Islet precursor cell (in vitro differentiated cells): ENCODE results near the gene ZRANB2.
A peak's percentile ranks its signal among the peaks of the same experiment; 100 is the strongest.

Experiments used
- DNase-seq: peaks from one replicate; pipeline ENCODE4 v3.0.0-alpha.2; 2018

ZRANB2 gene

DNA sequence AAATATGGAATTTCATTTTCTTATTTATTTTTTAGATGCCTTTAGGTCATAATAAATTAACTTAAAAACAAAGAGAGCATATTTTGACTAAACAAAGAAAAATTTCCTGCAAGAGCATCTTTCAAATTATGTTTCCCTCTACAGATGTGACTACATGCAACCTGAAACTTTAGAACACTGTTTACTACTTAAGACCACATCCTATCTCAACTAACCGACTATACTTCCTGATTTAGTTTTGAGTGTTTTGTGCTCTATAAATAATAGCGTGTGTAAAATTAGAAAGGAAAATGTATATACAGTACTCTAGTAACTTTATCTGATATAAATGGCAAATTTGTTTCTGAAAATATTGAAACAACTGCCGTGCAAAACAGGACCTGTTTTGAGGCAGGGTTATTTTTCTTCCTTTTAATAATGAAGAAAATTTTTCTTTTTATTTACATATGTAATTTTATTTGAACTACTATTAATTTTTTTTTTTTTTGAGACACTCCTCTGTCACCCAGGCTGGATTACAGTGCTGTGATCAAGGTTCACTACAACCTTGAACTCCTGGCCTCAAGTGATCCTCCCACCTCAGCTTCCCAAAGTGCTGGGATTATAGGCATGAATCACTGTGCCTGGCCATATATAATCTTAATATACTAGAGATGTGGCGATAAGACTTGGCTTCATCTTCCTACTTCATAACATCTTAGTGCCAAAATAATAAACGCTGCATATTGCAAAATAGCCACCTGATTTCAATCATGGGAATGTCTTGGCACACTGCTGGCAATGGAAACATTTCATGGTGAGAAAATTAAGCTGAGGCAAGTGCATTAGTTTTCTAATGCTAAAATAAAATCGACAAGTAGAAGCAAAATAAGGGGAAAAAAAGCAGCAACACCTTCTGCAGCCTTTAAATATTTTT is 12.3 kb downstream of the ZRANB2 start:
- DNase-seq: no peak

DNA sequence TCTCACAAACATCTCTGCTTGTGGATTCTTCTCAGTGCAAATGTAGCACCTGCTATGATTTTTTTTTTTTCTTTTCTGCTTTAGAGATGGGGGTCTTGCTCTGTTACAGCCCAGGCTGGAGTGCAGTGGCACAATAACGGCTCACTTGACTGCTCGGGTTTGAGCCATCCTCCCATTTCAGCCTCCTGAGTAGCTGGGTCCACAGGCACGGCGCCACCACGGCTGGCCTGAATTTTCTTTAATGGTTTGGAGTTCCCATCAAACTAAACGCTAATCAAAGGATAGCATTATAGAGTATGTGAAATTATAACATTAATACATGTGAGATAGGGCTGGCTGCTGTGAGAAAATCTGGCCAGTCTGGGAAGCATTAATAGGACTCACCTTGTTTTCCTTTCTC is 26.0 kb downstream of the ZRANB2 start:
- no peak for DNase-seq

DNA sequence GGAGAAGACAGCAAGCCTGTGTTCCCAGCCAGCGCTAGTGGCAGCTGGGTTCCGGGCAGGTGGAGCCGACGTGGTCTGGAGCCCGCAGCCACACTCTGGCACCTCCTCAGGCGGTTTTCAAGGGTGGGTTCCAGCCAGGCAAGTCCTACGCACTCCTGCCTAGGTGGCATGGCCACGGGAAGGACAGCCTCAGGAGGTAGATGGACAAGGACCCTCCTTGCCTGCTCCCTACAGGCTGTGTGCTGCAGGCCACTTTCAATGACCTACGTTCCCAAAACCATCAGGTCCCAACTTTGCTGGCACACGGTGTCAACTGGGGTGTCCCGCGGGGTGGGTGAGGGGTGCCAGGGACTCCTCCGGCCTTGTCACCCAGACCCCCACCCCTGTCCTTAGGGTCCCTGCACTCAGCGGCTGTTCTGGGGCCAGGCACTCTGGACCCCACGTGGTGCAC is 26.5 kb downstream of the ZRANB2 start:
- no peak for DNase-seq

GRCh38 chr1:71053758-71054157 is 27.1 kb downstream of the ZRANB2 start:
- DNase-seq: no peak

DNA sequence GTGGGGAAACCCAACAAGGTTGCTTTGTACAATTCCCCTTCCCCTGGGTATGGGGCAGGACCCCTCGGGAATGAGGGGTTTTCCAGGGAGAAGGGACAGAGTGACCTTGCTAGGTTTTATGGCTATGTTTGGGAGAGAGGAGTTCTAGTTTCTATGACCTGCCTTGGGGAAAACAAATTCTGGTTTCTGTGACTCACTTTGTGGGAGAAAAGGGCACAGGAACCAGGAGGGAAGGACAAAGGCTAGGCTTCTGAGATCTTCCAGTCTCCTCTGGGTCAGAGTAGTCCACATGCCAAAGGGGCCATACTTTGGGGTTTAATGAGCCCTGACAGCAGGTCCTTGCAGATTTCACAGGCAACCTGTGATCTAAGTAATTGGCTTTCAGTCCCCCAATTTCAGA is 27.7 kb downstream of the ZRANB2 start:
- DNase-seq: no peak

GRCh38 chr1:71049951-71050598 is 30.8 kb downstream of the ZRANB2 start:
- DNase-seq: no peak

- peak; percentile 91 for DNase-seq
These were observed 32.9 kb downstream of the ZRANB2 start, which contains the start of gene PTGER3 for GRCh38 chr1:71047635-71048607. Gene PTGER3, minus strand, starts transcription at chr1:71047816. Its CDS starts 239 bp downstream, at chr1:71047577.

DNA sequence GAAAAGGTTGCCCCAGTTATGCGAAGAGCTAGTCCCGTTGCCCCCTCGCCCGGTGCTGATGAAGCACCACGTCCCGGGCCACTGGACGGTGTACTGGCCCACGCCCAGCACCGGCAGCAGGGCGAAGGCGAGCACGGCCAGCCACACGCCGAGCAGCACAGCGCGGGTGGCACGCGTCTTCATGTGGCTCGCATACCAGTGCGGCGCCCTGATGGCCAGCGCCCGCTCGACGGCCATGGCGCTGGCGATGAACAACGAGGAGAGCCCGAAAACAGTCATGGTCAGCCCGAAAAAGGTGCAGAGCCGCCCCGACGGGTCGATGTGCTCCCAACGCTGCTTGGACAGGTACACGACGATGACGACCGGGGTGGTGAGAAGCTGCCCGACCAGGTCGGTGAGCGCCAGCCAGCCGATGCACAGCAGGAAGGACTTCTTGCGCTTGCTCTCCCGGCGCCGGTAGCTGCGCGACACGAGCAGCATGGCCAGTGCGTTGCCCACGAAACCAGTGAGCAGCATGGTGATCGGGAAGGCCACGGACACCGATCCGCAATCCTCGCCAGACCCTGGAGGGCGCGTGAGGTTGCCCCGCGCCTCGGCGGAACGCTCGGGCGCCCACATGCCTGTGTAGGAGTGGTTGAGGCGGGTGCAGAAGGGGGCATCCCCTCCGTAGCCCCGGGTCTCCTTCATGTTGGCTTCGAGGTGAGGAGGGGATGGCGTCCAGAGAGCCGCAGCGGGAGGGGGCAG is 33.8 kb downstream of the ZRANB2 start:
- DNase-seq: peak; percentile 63

DNA sequence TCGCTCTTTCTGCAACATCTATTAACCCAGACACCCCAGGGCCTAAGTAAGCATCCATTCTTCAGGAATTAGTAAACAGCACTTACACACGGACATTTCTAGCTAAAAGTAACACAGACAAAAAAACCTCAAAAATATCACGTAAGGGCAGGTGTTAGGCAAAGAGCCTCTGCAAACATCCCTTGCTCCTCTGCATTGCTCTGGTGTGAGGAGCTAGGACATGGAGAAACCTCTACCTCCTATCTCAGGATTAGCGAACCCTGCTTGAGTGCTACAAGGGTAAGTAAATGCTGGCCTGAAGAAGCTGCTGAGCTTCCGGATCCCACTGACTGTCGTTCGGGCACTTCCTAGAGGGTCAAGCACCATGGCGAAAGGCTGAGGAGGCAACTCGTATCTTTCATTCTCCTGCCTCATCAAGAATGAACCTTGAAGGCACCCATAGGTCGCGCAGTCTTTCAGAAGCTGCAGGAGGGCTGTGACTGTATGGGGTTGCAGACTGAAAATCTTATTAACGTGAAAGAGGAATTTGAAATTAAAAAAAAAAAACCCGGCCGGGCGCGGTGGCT is 35.3 kb downstream of the ZRANB2 start:
- DNase-seq: no peak

GRCh38 chr1:71044833-71045232 is 36.0 kb downstream of the ZRANB2 start:
- DNase-seq: no peak

DNA sequence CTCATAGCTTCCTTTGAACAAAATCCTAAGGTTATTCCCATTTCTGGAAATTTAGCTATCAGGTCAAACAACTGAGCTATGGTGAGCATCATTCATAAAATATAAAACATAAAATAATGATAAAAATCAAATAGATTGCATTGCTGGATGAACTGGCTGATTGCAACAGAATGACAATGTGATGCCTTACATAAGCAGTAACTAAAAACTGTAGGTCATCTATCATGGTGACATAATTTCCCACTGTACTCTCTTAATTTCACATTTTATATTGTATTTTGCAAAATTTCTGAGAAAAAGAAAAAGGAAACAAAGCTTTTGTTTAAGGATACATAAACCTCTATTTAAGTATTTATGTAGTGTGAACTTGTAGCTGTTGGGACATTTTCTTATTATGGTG is 37.8 kb downstream of the ZRANB2 start:
- DNase-seq: no peak

DNA sequence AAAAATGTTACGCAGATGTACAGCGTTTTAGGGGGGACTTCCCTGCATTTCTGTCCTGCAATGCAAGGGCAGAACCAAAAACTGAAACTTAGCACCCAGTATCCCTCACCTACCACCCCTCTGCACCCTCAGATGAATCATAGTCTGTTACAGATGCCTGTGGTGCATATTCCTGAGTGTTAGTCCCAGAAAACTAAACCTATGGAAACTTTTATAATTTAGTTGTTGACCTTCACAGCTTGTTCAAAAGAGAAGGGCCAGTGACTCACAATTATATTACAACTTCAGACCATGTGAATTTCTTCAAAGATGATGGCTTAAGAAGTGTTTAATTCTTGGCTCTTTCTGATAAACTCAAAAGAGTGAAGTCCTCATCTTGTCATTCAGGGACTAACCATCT is 39.0 kb downstream of the ZRANB2 start:
- DNase-seq: no peak

DNA sequence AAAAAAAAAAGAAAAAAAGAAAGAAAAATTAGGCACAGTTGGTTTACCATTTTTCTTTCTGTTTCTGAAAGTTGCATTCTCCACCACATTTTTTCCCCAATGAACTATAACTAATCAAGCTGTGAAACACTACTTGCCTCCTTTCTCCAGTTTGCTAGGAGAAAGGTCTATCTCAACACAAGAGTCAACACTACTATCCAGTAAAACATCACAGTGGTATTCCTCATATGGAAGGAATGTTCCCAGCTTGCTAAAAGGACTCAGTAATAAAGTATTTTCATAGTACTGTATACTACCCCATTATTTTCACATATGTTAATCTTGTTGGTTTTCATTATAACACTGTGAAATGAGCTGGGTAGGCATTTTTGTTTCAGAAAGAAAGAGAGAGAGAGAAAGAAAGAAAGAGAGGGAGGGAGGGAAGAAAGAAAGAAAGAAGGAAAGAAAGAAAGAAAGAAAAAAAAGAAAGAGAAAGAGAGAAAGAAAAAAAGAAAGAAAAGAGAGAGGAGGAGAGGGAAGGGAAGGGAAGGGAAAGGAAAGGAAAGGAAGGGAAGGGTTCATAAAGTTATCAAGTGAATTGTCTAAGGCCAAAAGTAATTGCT is 41.1 kb downstream of the ZRANB2 start:
- no peak for DNase-seq

GRCh38 chr1:71038942-71039341 is 41.9 kb downstream of the ZRANB2 start:
- DNase-seq: no peak

GRCh38 chr1:71037829-71038620 is 42.8 kb downstream of the ZRANB2 start:
- no peak for DNase-seq

DNA sequence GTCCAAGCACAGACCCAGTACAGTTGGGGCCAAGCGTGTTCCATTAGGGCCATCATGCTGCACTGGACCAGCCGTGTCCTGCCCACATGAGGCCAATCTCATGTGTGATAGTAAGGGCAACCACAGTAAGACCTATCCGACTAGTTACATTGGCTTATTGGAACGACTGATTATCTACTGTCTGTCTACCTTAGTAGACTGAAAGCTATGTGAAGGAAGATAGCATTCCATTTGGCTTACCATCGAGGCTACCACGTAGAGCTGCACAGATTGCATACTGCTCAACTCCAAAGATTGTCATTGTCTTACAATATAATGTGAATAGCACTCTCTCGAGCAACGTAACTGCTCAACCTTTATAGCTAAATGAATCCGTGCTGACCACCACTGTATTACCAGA is 43.8 kb downstream of the ZRANB2 start:
- DNase-seq: no peak

GRCh38 chr1:71033136-71033535 is 47.7 kb downstream of the ZRANB2 start:
- DNase-seq: no peak

DNA sequence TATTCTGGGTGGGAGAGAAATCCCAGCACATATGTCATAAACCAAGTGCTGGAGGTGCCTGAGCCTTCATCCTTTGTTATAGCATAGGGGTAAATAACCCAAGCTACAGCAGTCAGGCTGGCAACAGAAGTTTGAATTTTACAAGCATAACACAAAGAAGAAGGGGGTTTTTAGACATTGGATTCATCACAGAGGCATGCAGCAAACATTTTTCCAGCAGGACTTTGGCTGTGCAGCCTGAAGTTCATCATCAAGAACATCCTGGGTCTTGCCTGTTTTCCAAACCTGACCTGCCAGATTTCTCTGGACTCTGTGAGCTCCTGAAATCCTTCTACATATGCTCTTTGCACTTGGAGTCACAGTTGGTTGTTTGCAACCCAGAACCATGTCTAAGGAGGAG is 49.4 kb downstream of the ZRANB2 start:
- DNase-seq: no peak

DNA sequence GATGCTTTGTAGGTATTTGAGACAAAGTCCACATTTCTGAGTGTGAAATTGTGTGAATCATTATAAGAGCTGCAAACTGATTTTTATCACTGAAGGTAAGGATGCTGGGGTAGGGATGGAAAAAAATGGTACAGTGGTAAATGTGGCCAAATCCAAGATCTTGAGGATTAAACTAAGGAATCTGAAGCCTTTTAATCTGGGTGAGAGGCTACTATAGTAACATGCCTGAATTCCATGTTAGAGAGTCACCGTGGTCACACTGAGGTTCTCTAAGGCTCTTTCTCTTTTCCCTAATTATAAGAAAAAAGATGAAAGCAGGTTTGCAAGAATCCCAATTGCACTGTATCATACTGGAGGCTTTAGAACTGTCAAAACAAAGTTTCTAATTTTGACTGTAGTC is 50.8 kb downstream of the ZRANB2 start:
- no peak for DNase-seq

- DNase-seq: no peak
These were observed 51.9 kb downstream of the ZRANB2 start for GRCh38 chr1:71028981-71029380.

DNA sequence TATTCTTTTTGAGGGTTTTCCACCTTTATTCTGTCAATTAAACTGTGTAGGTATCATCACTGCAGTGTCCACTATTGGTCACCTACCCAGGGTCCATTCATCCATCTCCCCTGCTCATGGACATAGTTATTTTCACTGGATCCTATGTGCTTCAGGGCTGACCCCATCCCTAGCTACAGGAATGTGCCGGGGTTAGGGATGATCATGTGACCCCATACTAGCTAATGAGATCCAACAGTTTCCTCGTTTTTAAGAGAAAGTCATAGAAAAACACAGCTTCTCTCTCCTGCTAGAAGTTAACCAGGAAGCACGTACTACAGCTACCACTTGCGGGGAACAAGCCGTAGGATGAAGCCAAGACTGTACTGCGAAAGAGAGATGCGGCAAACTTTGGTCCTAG is 52.8 kb downstream of the ZRANB2 start:
- no peak for DNase-seq
